IMR-90 (cell line): ENCODE measurements around the gene MRPL12. TPM values are rescaled to one million over a fixed set of nuclear protein-coding genes. Genes with fewer than 3 reads are reported as not detected.

Source experiments
- ATAC-seq: fragments of 200-7000 bp; cut with Tn5 transposase; 2 replicates; pipeline ENCODE4 v1.9.1; 2020; ENCODE audit warnings: low read depth, mild to moderate bottlenecking, moderate library complexity
- BruUV-seq: library from RNA; stranded (reverse); fragments of 400-500 nt; replicated peaks from 2 replicates; lab custom pipeline; 2021; lab: Mats Ljungman, UMichigan
- CTCF ChIA-PET: fragments of 300-600 bp; formaldehyde crosslinking; extraction: SDS; loops from one replicate; lab custom pipeline; 2021; ENCODE audit warnings: antibody characterized with exemption; lab: Yijun Ruan, JAX
- POLR2A ChIA-PET: fragments of 300-600 bp; sonication (Branson Sonifier 250); formaldehyde crosslinking; loops from one replicate; lab custom pipeline; 2022; ENCODE audit warnings: antibody characterized with exemption; ENCODE audit not compliant: unreplicated experiment; lab: Charles Lee
- DNase-seq: peaks from one replicate; pipeline ENCODE4 v3.0.0; 2013
- H2AFZ ChIP-seq: replicated peaks from 2 replicates; pipeline ENCODE3; 2013; ENCODE audit warnings: low read length, mild to moderate bottlenecking; ENCODE audit not compliant: poor library complexity
- H2AK5ac ChIP-seq: 2 replicates; pipeline ENCODE4 v1.6.1; 2013; ENCODE audit warnings: low read depth, low read length, inconsistent platforms
- H2AK9ac ChIP-seq: replicated peaks from 2 replicates; pipeline ENCODE3; 2013; ENCODE audit warnings: mild to moderate bottlenecking, low read depth, low read length, moderate library complexity; ENCODE audit not compliant: poor library complexity
- H2BK120ac ChIP-seq: 2 replicates; pipeline ENCODE4 v1.6.1; 2013; ENCODE audit warnings: low read depth, low read length, inconsistent platforms
- H2BK15ac ChIP-seq: 3 replicates; pipeline ENCODE4 v1.6.1; 2013; ENCODE audit warnings: low read depth, low read length, inconsistent platforms
- H2BK20ac ChIP-seq: 2 replicates; pipeline ENCODE4 v1.6.1; 2013; ENCODE audit warnings: low read depth, mild to moderate bottlenecking, inconsistent platforms, low read length, moderate library complexity
- H2BK5ac ChIP-seq: 2 replicates; pipeline ENCODE4 v1.6.1; 2013; ENCODE audit warnings: mild to moderate bottlenecking, low read depth, low read length, inconsistent platforms; ENCODE audit not compliant: poor library complexity, severe bottlenecking
- H3K14ac ChIP-seq: replicated peaks from 2 replicates; pipeline ENCODE4 v1.6.1; 2013; ENCODE audit warnings: low read depth, low read length, inconsistent platforms
- H3K18ac ChIP-seq: 2 replicates; pipeline ENCODE4 v1.6.1; 2013; ENCODE audit warnings: low read depth, low read length, control low read depth
- H3K23ac ChIP-seq: 2 replicates; pipeline ENCODE4 v1.6.1; 2013; ENCODE audit warnings: low read depth, low read length, inconsistent platforms
- H3K27ac ChIP-seq: 2 replicates; pipeline ENCODE4 v1.5.1; 2013; ENCODE audit warnings: mild to moderate bottlenecking, control low read depth, low read length; ENCODE audit not compliant: insufficient read depth
- H3K27me3 ChIP-seq: 2 replicates; pipeline ENCODE4 v1.6.1; 2013; ENCODE audit warnings: low read length; ENCODE audit not compliant: control insufficient read depth, insufficient read depth
- H3K36me3 ChIP-seq: 2 replicates; pipeline ENCODE4 v1.6.1; 2013; ENCODE audit warnings: low read length, mixed read lengths; ENCODE audit not compliant: control insufficient read depth, insufficient read depth
- H3K4ac ChIP-seq: 2 replicates; pipeline ENCODE4 v1.6.1; 2013; ENCODE audit warnings: low read depth, low read length, inconsistent platforms
- H3K4me1 ChIP-seq: 2 replicates; pipeline ENCODE4 v1.6.1; 2013; ENCODE audit warnings: low read length, mixed read lengths; ENCODE audit not compliant: control insufficient read depth, insufficient read depth
- H3K4me2 ChIP-seq: 2 replicates; pipeline ENCODE4 v1.6.1; 2013; ENCODE audit warnings: low read depth, mild to moderate bottlenecking, control low read depth, low read length, moderate library complexity
- H3K4me3 ChIP-seq: 2 replicates; pipeline ENCODE4 v1.5.1; 2013; ENCODE audit warnings: low read depth, mild to moderate bottlenecking, control low read depth, low read length, moderate library complexity; ENCODE audit not compliant: insufficient read depth
- H3K56ac ChIP-seq: 2 replicates; pipeline ENCODE4 v1.6.1; 2013; ENCODE audit warnings: low read length, inconsistent platforms; ENCODE audit not compliant: insufficient read depth; ENCODE audit errors: extremely low read depth
- H3K79me1 ChIP-seq, 2 experiments: 2 replicates each; pipeline ENCODE4 v1.6.1; 2013; ENCODE audit warnings: low read length in 2 of 2, inconsistent platforms in 1 of 2, low read depth in 1 of 2
- H3K9ac ChIP-seq: 2 replicates; pipeline ENCODE4 v1.6.1; 2013; ENCODE audit warnings: low read depth, low read length, control low read depth
- H3K9me1 ChIP-seq: 2 replicates; pipeline ENCODE4 v1.6.1; 2013; ENCODE audit warnings: low read length, inconsistent platforms; ENCODE audit not compliant: insufficient read depth
- H3K9me3 ChIP-seq: 2 replicates; pipeline ENCODE4 v1.6.1; 2013; ENCODE audit warnings: low read length; ENCODE audit not compliant: control insufficient read depth, insufficient read depth
- H4K20me1 ChIP-seq: 2 replicates; pipeline ENCODE4 v1.6.1; 2013; ENCODE audit warnings: low read length, inconsistent platforms; ENCODE audit not compliant: insufficient read depth
- H4K5ac ChIP-seq: 2 replicates; pipeline ENCODE4 v1.6.1; 2013; ENCODE audit warnings: mild to moderate bottlenecking, low read depth, low read length, control low read depth
- H4K8ac ChIP-seq, 2 experiments: 2 replicates each; pipeline ENCODE4 v1.6.1; 2013; ENCODE audit warnings: low read depth in 2 of 2, low read length in 2 of 2, control low read depth in 1 of 2, inconsistent platforms in 1 of 2
- H4K91ac ChIP-seq: 2 replicates; pipeline ENCODE4 v1.6.1; 2013; ENCODE audit warnings: low read depth, low read length, inconsistent platforms; ENCODE audit not compliant: insufficient read depth
- CEBPB ChIP-seq: IDR thresholded peaks from 2 replicates; pipeline ENCODE4 v1.6.1; 2012; ENCODE audit warnings: low read depth, low read length, improper control_type of control experiment
- CTCF ChIP-seq: conservative IDR thresholded peaks from 2 replicates; pipeline ENCODE4 v1.5.1; 2012; ENCODE audit warnings: mild to moderate bottlenecking, low read depth, low read length, improper control_type of control experiment
- ELK1 ChIP-seq: fragments of 150-350 bp; IDR thresholded peaks from 2 replicates; pipeline ENCODE4 v1.6.1; 2016; ENCODE audit warnings: low read depth, mild to moderate bottlenecking, low read length, moderate library complexity, borderline replicate concordance
- FOS ChIP-seq: fragments of 150-350 bp; IDR thresholded peaks from 2 replicates; pipeline ENCODE4 v1.6.1; 2016; ENCODE audit warnings: low read depth, low read length
- MAFK ChIP-seq: IDR thresholded peaks from 2 replicates; pipeline ENCODE4 v1.6.1; 2012; ENCODE audit warnings: low read depth, low read length, improper control_type of control experiment
- MXI1 ChIP-seq: IDR thresholded peaks from 2 replicates; pipeline ENCODE4 v1.6.1; 2012; ENCODE audit warnings: low read depth, mild to moderate bottlenecking, low read length, moderate library complexity, borderline replicate concordance
- NFE2L2 ChIP-seq: fragments of 150-350 bp; IDR thresholded peaks from 2 replicates; pipeline ENCODE4 v1.6.1; 2016; ENCODE audit warnings: low read depth, mild to moderate bottlenecking, low read length
- POLR2A ChIP-seq: IDR thresholded peaks from 2 replicates; pipeline ENCODE4 v1.6.1; 2012; ENCODE audit warnings: mild to moderate bottlenecking, low read depth, low read length
- RCOR1 ChIP-seq: IDR thresholded peaks from 2 replicates; pipeline ENCODE4 v1.6.1; 2012; ENCODE audit warnings: mild to moderate bottlenecking, low read length, improper control_type of control experiment; ENCODE audit not compliant: insufficient replicate concordance
- USF2 ChIP-seq: fragments of 150-350 bp; IDR thresholded peaks from 2 replicates; pipeline ENCODE4 v1.6.1; 2017; ENCODE audit warnings: mild to moderate bottlenecking, antibody characterized with exemption, low read length, low read depth
- WGBS, 2 experiments: methylation state at CpG; one replicate each; pipeline versions ENCODE4 v1.1.5 to v1.1.7; 2013; ENCODE audit warnings: missing lambda C conversion rate in 2 of 2; ENCODE audit not compliant: insufficient read length in 1 of 2; ENCODE audit errors: extremely low coverage in 2 of 2; 5-methylcytosine and 5-hydroxymethylcytosine counted together
- dilution Hi-C: fragments of 300-500 bp; cut with HindIII; formaldehyde crosslinking; loops from one replicate; pipeline ENCODE4 v1.14.3; 2018; ENCODE audit warnings: low sequenced_read_pairs; ENCODE audit not compliant: unreplicated experiment
- in situ Hi-C: fragments of 300-500 bp; cut with MboI; formaldehyde crosslinking; loops from 3 replicates; pipeline ENCODE4 v1.14.3; 2019; ENCODE audit warnings: low sequenced_read_pairs, inconsistent platforms, mixed read lengths
- intact Hi-C: fragments of 100-400 bp; cut with micrococcal nuclease; formaldehyde crosslinking; loops from 2 replicates; pipeline ENCODE4 v1.10.0; 2022
- polyA plus RNA-seq, 3 experiments: library from polyadenylated mRNA; depleted of rRNA; stranded (reverse); fragments of >200 nt; gene quantifications; 2 replicates each; pipeline ENCODE4 v1.2.3, GENCODE V29; 2012; ENCODE audit warnings: low replicate concordance in 1 of 3
- total RNA-seq: library from RNA; depleted of rRNA; stranded (reverse); fragments of >200 nt; gene quantifications from 2 replicates; pipeline ENCODE4 v1.2.3, GENCODE V29; 2012

Gene MRPL12
- total and polyA plus RNA-seq, 2 of the 4 experiments (the other 2 are of a cell fraction): 17.2 to 111 TPM

GRCh38 chr17:81696218-81696941, 6.8 kb upstream of the MRPL12 start:
- Histone ChIP-seq H4K20me1 (peaks cover 66% of the 10 kb centered on the region), H3K9me3 (no peaks in the 10 kb centered on the region), H2BK120ac (no peak overlapping the region), H4K91ac (no peak overlapping the region), H4K8ac (no peak overlapping the region), H3K79me1 (peaks cover 7 to 51% of the 10 kb centered on the region in 2 experiments), H4K5ac (no peak overlapping the region), H3K23ac (no peak overlapping the region), H2AK9ac (no peak overlapping the region), H3K9me1 (no peaks in the 10 kb centered on the region), H2BK5ac (no peak overlapping the region), H3K27ac (no peak overlapping the region), H3K27me3 (no peaks in the 10 kb centered on the region), H3K4me1 (no peaks in the 10 kb centered on the region), H3K4me2 (no peak overlapping the region), H3K36me3 (peaks cover 74% of the 10 kb centered on the region), H3K56ac (no peak overlapping the region), H2AK5ac (no peak overlapping the region), H2BK20ac (no peak overlapping the region), H2BK15ac (no peak overlapping the region), H3K4me3 (no peak overlapping the region), H3K9ac (no peak overlapping the region), H2AFZ (no peak overlapping the region), H3K14ac (no peak overlapping the region), H3K18ac (no peak overlapping the region), H3K4ac (no peak overlapping the region)
- intact Hi-C loops: no loop called here
- no peak for DNase-seq
- in situ Hi-C loops: no loop called here
- CTCF ChIA-PET: no interaction called here
- TF ChIP-seq RCOR1 (no peak), USF2 (no peak), MAFK (no peak), CEBPB (no peak), CTCF (no peak), ELK1 (no peak), MXI1 (no peak), POLR2A (no peak), NFE2L2 (no peak), FOS (no peak)
- WGBS, 2 experiments: 96% methylated on average over 27 of the region's 40 CpGs; no CpG with 5 or more reads in 1 of the 2 experiments
- POLR2A ChIA-PET: no interaction called here
- dilution Hi-C loops: no loop called here
- ATAC-seq: no peak
- BruUV-seq: no TSS peak
